DMS114 treated with DMSO at 0.1 percent for 48 hours (cell line): Measurements from ENCODE around the gene RTN4RL2.

ENCODE experiments used
- DNase-seq: peaks from one replicate; lab custom pipeline; 2025; ENCODE audit not compliant: unreplicated experiment; lab: John Stamatoyannopoulos, UW

The RTN4RL2 gene

DNA sequence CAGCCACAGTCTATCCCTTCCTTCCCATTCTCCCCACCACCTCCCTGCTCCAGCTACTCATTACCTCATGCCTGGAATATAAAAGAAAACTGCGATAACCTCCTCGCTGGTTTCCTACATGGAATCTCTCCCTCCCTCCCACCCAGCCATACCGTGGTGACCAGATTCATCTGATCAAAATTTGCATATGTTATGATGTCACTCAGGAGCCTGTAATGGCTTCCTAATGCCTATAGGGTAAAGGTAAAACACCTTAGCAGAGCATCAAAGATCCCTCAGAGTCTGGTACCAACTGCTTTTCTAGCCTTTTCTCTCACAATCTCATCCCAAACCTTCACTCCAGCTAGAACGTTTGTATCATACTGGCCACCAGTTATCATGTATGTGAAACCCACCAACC, 19.6 kb downstream of the RTN4RL2 start:
- no peak for DNase-seq

GRCh38 chr11:57480409-57481137, 20.2 kb downstream of the RTN4RL2 start:
- DNase-seq: no peak

- DNase-seq: no peak
These were observed 21.0 kb downstream of the RTN4RL2 start for GRCh38 chr11:57481315-57481714.

DNA sequence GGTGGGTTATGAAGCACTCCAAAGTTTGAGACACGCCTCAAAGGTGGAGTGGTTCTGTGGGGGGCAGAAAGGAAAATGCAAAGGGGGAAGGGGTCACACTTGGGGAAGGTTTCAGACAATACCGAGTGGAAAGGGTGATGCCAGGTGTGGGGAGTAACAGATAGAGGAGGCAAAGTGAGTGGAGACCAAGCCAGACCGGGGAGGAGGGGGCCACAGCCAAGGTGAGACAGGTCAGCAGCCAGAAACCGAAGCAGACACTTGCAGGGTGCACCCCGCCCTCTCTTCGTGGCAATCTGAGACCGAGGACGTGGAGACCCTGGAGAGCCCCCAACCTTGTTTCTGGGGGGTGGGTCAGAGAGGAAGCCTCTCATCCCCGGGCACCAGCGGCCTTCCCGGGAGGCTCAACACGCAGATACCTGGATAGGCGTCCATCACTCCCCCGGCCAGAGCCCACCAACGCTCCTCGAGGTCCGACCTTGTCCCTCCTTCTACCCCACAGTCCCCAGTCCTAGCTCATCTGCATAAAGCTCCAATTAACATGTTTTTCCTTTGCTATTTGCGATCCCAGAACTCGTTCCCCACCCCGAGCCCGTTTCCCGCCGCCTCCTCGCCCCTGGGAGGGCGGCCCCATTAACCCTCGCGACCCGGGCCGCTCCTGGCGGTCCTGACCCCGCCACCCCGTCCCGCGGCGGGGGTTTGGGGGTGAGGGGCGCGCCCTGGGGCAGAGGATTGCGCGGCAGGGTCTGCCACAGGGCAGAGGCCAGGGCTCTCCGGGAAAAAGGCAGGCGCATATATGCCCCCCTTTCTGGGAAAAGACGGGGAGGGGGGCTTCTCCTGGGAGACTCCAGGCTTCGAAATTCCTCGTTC, 21.8 kb downstream of the RTN4RL2 start:
- DNase-seq: no peak

DNA sequence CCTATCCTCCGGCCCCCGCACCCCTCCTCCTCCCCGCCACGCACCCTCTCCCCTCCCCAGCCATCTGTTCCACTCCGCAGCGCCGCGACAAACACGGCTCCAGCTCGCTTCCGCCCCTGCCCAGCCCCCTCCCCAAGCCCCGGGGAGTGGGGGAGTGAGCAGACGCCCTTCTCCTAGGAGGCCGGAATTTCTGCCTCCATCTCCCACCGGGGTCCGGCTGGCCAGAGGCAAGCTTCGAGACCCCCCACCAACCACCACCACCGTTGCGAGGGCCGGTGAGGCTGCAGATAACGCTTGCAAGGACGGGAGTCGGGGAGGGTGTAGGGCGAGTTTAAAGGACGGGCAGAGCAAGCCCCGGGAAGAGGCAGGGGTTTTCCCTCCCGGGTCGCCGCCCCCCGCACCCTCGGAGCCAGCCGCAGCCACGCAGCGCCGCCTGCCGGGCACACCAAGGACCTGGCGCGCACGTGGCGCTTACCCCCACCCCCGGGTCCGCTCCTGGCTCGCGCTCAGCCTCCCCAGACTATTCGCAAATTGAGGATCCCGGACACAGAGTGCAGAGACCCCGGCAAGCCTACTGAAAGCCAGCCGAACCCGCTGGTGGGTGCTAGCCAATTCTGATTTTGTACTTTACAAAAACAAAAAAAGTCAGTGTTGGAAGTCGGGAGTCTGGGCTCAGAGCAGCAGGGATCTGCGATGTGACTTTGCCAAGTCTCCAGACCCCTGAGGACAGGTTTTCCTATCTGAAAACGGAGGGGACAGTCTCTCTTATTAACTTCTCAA, 22.6 kb downstream of the RTN4RL2 start:
- no peak for DNase-seq

DNA sequence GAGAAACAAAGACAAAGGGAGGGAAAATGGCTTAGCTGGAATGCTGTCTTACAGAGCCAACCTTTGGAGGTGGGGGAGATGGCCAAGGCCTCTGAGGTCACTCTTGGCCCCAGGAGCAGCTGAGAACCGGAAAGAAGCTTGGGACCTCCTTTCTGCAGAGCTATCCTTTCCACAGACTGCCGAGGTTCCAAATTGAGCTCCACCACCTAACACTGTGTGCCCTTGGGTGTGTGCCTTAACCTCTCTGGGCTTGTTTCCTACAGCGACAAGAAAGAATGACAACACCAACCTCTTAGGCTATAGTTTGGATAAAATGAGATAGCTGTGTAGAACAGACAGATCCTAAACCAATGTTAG, 23.2 kb downstream of the RTN4RL2 start:
- DNase-seq: no peak

DNA sequence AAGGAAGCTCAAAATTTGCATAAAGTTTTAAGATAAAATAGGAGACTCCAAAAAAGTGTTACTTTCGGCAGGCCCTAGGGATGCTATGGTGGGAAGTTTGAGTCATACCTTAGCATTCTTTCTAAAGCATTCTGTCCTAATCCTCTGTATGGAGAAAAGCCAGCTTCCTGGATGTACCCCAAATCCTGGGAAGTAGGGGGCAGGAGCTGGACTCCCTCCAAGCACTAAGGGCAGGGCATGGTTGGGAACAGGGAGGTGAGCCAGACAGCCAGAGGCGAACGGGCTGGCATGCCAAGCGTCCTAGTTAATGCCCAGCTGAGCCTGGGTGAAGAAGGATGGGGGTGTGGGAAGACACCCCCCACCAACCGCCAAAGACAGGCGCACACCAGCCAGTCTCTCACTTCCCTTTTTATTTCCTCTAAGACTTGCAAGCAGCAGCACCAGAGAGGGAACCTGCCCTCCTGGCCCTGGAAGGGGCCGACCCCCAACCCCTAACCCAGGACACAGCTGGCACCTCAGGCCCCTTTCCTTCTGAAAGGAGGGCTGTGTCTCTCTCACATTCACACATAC, 23.9 kb downstream of the RTN4RL2 start:
- no peak for DNase-seq

GRCh38 chr11:57485217-57485990, 25.1 kb downstream of the RTN4RL2 start:
- no peak for DNase-seq

DNA sequence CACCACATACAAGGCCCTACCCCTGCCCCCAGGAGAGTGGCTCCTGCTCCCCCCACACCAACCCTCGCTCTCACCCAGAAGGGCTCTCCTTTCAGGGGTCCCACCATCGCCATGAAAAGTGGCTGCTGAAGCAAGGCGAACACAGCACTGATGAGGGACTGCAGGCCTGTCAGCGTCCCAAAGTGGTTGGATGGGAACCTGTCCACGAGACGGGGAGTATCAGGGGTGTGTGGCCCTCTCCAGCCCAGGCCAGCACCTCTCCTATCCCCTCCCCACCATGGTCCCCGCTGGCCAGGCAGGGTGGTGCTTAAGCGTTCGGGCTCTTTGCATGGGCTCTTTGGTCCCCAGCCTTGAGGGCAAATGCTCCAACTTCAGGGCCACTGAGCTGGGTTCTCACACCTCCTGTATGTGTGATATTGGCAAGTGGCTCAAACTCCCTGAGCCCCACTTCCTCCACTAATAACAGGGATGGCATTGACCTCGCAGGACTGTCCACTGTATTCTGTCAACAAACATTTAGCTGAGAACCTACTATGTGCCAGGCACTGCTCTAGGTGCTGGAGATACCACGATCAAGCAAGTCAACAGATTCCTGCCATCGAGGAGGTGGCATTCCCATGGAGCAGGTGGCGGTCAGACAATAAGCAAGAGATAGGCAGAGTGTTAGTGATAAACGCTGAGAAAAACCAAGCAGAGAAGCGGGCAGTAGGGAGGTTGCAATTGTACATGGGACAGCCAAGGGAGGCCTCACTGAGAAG, 26.9 kb downstream of the RTN4RL2 start:
- DNase-seq: no peak

- DNase-seq: no peak
These were observed 27.8 kb downstream of the RTN4RL2 start for GRCh38 chr11:57487920-57488659.

DNA sequence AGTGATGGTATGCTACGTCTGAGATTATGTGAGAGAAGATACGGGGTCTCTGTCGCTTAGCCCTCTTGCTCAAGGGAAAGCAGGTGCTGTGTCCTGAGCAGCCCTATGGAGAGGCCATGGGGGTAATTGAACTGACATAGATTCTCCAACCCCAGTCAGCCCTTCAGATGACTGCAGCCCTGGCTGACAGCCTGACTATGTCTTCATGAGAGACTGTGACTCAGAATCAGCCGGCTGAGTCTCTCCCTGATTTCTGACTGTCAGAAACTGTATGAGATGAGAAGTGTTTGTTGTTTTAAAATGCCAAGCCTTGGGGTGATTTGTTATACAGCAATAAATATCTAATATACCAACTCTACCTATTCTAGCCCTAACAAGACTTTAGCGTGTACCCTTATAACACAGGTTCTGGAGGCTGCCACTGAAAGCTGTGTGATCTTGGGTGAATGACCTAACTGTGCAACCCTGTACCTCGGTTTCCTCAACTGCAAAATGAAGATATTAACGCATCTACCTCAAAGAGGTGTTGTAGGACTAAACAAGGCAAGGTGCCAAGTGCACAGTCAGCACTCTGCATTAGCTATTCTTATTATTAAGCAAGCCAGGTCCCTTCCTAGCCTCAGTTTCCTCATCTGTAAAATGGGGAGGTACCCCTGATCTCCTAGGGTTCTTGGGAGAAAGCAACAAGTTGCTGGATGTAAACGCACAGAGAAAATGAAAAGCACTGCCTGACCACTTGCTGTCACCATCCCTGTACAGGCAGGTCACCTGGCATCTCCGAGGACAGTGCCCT, 30.3 kb downstream of the RTN4RL2 start:
- DNase-seq: no peak

- DNase-seq: no peak
These were observed 31.2 kb downstream of the RTN4RL2 start for GRCh38 chr11:57491371-57492061.

GRCh38 chr11:57493507-57494503, 33.5 kb downstream of the RTN4RL2 start:
- DNase-seq: no peak

DNA sequence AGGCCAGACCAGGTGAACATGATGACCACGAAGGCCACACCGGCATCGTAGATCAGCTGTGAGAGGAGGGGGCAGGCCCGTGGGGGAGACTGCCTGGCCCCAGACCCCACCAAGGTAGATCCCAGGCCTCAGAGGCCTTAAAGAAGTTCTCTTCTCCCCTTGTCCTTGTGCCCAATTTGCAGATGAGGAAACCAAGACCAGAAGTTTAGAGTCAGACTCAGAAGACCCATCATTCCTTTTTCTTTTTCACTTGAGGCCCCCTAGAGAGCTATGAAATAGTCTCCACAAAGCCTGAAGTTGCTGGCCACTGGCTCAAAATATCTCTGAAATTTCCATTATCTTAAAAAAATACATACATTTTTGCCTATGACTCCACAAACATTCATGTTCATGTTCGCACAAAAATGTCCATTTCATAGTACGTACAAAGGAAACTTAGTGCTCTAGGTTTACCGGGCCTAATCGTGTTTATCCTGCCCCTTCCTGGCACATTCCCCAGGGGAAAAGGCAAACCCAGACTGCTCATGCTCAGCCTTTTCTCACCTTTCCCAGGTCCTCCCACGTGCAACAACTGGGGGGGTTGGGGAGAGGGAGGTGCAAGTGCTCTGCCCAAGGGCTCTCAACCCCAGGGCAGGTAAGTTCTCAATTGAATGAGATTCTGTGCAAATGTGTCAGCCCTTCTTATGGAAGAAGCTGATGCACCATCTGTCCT, 35.9 kb downstream of the RTN4RL2 start:
- DNase-seq: no peak

GRCh38 chr11:57497303-57498247, 37.2 kb downstream of the RTN4RL2 start:
- DNase-seq: no peak
